Effector memory CD4-positive, alpha-beta T cell (primary cell): Measurements from ENCODE around the gene RHPN2.
"Not testable (repeated sequence)": the region's sequence is repeated elsewhere in the genome, so short reads cannot be mapped to it uniquely, and the experiment has no call there.

Experiments
- DNase-seq, 3 donors: peaks; one replicate each; pipeline ENCODE4 v3.0.0-alpha.2; 2020
- H3K27ac ChIP-seq: 2 replicates; pipeline ENCODE4 v1.7.0; 2013; ENCODE audit warnings: mild to moderate bottlenecking, low read length, moderate library complexity; ENCODE audit not compliant: insufficient read depth, poor library complexity, severe bottlenecking
- H3K27me3 ChIP-seq: replicated peaks from 2 replicates; pipeline ENCODE4 v1.7.0; 2013; ENCODE audit warnings: mild to moderate bottlenecking, low read length; ENCODE audit not compliant: insufficient read depth, control insufficient read depth, poor library complexity, severe bottlenecking
- H3K36me3 ChIP-seq: 2 replicates; pipeline ENCODE4 v1.7.0; 2013; ENCODE audit warnings: mild to moderate bottlenecking, low read length, moderate library complexity; ENCODE audit not compliant: control insufficient read depth, insufficient read depth
- H3K4me1 ChIP-seq: 2 replicates; pipeline ENCODE4 v1.7.0; 2013; ENCODE audit warnings: low read length, mild to moderate bottlenecking; ENCODE audit not compliant: control insufficient read depth, insufficient read depth, poor library complexity, severe bottlenecking
- H3K4me3 ChIP-seq: 2 replicates; pipeline ENCODE4 v1.7.0; 2013; ENCODE audit warnings: low read length, low read depth, mild to moderate bottlenecking; ENCODE audit not compliant: insufficient read depth, poor library complexity, severe bottlenecking
- H3K9me3 ChIP-seq: 2 replicates; pipeline ENCODE4 v1.7.0; 2013; ENCODE audit warnings: mild to moderate bottlenecking, low read length, moderate library complexity; ENCODE audit not compliant: control insufficient read depth

RHPN2 gene

DNA sequence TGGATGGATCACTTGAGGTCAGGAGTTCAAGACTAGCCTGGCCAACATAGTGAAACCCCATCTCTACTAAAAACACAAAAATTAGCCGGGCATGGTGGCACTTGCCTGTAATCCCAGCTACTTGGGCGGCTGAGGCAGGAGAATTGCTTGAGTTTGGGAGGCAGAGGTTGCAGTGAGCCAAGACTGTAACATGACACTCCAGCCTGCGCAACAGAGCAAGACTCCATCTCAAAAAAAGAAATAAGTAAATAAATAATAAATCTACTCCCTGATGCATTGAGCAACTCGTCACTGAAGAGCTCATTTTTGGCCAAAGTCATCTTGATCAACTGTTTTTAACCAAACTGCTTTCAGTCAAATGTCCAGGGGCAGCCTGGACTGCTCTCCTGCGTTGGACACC is 123.4 kb downstream of the RHPN2 start:
- not testable (repeated sequence) for H3K4me3 ChIP-seq, H3K4me1 ChIP-seq, H3K9me3 ChIP-seq, H3K36me3 ChIP-seq, H3K27me3 ChIP-seq, H3K27ac ChIP-seq, DNase-seq

DNA sequence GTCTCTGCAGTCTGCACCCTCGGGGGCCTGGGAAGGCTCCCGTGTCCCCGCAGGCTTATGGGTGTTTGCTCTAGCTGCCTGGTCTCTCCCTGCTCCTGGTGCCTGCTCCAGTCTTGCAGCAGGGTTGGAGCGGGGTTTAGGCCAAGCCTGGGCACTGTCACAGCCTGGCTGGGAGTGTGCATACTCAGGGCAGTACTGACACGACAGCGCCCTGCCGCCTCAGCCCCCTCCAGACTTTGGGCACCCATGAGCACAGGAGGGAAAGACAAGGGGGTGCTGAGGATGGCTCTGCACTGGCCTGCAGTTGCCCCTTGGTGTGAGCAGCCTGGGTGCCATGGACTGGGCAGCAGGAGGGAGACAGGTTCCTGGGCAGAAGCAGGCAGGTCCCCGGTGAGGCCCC is 128.6 kb downstream of the RHPN2 start:
- H3K27ac ChIP-seq: no peak overlapping the region

DNA sequence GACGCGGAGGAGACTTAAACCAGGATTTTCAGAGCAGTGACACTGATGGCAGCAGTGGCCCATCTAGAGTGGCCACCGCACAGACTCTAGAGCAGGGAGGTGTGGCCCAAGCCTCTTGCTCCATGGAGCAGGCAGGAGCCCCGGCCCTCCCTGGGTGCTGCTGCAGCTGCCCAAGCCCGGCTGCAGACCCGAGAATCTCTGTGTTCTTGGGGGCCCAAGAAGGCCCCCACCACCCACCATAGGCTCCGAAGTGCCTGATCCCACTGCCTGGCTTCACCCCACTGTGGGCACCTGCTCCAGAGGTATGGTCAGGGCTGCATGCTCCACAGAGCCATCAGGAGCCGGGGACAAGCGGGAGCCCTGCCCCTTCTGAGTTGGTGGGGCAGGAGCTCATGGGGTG is 129.1 kb downstream of the RHPN2 start:
- peaks cover 3% of the 10 kb centered on the region for H3K36me3 ChIP-seq
- no peaks in the 10 kb centered on the region for H3K4me1 ChIP-seq
- H3K9me3 ChIP-seq: no peaks in the 10 kb centered on the region
- no peak for DNase-seq
- H3K27ac ChIP-seq: no peak overlapping the region
- no peaks in the 10 kb centered on the region for H3K27me3 ChIP-seq
- no peak overlapping the region for H3K4me3 ChIP-seq

More for the DNA sequence above, 128.6 kb downstream of the RHPN2 start:
- Histone ChIP-seq H3K9me3 (no peaks in the 10 kb centered on the region), H3K4me1 (no peaks in the 10 kb centered on the region), H3K36me3 (peaks cover 1% of the 10 kb centered on the region), H3K27me3 (no peaks in the 10 kb centered on the region), H3K4me3 (no peak overlapping the region)
- no peak for DNase-seq

DNA sequence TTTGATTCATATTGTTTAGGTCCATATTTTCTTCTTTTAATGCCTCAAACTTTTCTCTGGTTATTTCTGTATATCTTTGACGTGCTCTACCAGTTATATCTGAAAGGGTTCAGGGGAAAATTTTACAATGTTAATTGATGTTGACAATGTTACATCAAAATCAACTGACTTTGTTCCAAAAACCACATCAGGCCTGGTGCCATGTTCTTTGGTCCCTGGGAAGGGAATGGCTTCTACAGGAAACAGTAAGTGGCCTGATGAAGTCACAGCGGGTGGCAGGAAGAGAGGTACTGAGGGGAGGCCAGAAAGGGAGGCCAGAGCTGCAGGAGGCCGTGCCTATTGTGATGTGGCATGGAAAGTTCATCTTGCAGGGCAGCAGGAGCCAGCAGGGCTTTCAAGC is 131.1 kb downstream of the RHPN2 start:
- Histone ChIP-seq H3K27me3 (no peaks in the 10 kb centered on the region), H3K9me3 (no peaks in the 10 kb centered on the region), H3K27ac (no peak overlapping the region), H3K4me3 (no peak overlapping the region), H3K4me1 (no peaks in the 10 kb centered on the region), H3K36me3 (peaks cover 7% of the 10 kb centered on the region)
- no peak for DNase-seq

DNA sequence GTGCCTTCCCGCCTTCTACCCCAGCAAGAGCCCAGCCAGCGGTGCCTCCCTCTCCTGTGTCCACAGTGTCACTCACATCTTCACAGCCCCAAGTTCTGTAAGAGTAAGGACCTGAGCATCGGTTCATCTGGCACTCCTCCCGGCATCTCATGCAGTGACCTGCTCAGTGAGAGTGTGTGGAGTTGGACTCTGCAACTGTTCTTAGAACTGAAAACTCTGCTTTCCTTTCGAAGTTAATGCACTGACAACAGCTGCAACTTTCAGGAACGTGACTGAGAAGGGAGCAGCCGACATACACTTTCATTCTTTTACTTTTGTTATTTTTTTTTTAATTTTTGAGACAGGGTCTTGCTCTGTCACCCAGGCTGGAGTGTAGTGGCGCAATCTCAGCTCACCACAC is 134.1 kb downstream of the RHPN2 start:
- Histone ChIP-seq H3K27ac (no peak overlapping the region), H3K27me3 (no peaks in the 10 kb centered on the region), H3K36me3 (peaks cover 9% of the 10 kb centered on the region), H3K4me1 (no peaks in the 10 kb centered on the region), H3K4me3 (no peak overlapping the region), H3K9me3 (no peaks in the 10 kb centered on the region)
- DNase-seq: no peak

DNA sequence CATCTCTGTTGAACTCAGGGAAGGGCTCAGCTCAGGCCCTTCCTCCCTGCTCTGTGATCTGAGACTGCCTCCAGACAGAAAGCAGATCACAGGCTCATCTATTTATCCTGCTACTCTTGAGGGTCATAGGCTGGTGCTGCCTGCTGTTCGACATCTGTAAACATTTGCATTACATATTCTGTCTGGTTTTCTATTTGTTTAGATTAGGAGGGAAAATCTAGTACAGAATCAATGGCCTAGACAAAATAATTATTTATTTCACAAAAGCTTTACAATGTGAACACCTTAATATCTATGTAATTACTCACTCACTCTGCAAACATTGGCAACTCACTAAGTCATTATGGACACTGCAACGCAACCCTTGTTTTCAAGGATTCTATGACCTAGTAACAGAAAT is 135.9 kb downstream of the RHPN2 start:
- H3K36me3 ChIP-seq: peaks cover 9% of the 10 kb centered on the region
- H3K27ac ChIP-seq: no peak overlapping the region
- H3K4me1 ChIP-seq: no peaks in the 10 kb centered on the region

More for the DNA sequence above, 135.9 kb downstream of the RHPN2 start:
- no peak overlapping the region for H3K4me3 ChIP-seq
- H3K27me3 ChIP-seq: no peaks in the 10 kb centered on the region
- no peak for DNase-seq
- H3K9me3 ChIP-seq: no peaks in the 10 kb centered on the region
